HL-60 (cell line): Measurements from ENCODE around the gene BCL10.

Experiments
- DNase-seq, 2 experiments: peaks; one replicate each; pipeline ENCODE4 v3.0.0-alpha.2; 2010 to 2020; ENCODE audit warnings: low read depth in 1 of 2, low spot score in 1 of 2
- H3K27ac ChIP-seq: fragments of 250-450 bp; sonication (Bioruptor Pico); replicated peaks from 2 replicates; pipeline ENCODE4 v1.5.1; 2020; ENCODE audit warnings: mild to moderate bottlenecking, moderate library complexity
- H3K27me3 ChIP-seq: fragments of 250-450 bp; sonication (Bioruptor Pico); 2 replicates; pipeline ENCODE4 v1.5.1; 2021; ENCODE audit warnings: mild to moderate bottlenecking, moderate library complexity; ENCODE audit not compliant: insufficient read depth, poor library complexity, severe bottlenecking
- H3K4me3 ChIP-seq: replicated peaks from 2 replicates; pipeline ENCODE4 v1.5.1; 2011; ENCODE audit warnings: mild to moderate bottlenecking, control low read depth, low read length; ENCODE audit not compliant: insufficient read depth
- GABPA ChIP-seq: IDR thresholded peaks from 2 replicates; pipeline ENCODE4 v1.6.1; 2012; ENCODE audit warnings: low read depth
- POLR2AphosphoS5 ChIP-seq: IDR thresholded peaks from 2 replicates; pipeline ENCODE4 v1.6.1; 2012; ENCODE audit warnings: low read depth
- SPI1 ChIP-seq: IDR thresholded peaks from 2 replicates; pipeline ENCODE4 v1.6.1; 2012; ENCODE audit warnings: low read depth, mild to moderate bottlenecking, borderline replicate concordance
- TF ChIP-seq, protein P1 (sequence below): IDR thresholded peaks from one replicate; pipeline ENCODE4 v1.5.1; 2011; ENCODE audit warnings: low read length, control low read depth, inconsistent platforms; ENCODE audit not compliant: insufficient read depth
- TF ChIP-seq, protein P2 (sequence below): IDR thresholded peaks from 2 replicates; pipeline ENCODE4 v1.6.1; 2012; ENCODE audit warnings: low read depth; ENCODE audit not compliant: insufficient replicate concordance

The BCL10 gene

DNA sequence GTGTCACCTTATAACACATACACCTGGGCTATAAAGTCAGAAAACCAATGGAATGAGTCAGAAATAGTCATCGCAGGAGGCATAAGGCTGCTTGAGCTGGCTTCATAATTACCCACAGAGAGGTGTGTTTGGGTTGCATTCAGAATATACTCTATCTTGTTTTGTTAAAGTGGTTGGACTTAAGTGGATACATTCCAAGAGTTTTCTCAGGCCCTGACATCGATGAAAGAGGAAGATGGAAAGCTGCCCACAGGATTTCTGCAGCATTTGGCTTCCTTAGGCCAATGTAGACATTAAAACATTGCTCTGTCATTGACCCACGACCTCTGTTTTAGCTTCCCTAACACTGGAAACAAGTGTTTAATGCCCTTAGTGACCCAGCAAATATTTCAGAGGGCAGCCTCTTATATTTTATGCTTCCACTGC lies 18.6 kb upstream of the BCL10 start:
- no peak for DNase-seq

DNA sequence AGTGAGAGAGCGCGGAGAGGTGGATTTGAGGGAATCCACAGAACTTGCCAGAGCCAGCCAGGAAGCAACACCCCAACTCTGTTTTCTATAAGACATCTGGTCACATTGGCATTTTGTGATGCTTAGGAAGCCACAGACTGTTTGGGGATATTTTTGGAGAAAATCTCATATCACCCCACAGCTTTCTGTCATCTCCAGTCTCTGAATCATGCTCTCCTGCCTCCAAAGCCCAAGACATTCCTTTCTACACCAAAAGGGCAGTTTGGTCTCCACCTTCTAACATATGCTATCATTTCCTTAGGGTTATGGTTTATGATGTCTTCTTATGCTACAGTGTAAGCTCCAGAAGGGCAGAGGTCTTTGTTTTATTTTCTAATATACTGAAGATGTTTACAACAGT lies 14.4 kb upstream of the BCL10 start:
- Histone ChIP-seq H3K4me3 (no peak overlapping the region), H3K27me3 (peaks cover 2% of the 10 kb centered on the region), H3K27ac (no peak overlapping the region)
- no peak for TF ChIP-seq POLR2AphosphoS5
- no peak for TF ChIP-seq SPI1
- TF ChIP-seq, protein P1, sequence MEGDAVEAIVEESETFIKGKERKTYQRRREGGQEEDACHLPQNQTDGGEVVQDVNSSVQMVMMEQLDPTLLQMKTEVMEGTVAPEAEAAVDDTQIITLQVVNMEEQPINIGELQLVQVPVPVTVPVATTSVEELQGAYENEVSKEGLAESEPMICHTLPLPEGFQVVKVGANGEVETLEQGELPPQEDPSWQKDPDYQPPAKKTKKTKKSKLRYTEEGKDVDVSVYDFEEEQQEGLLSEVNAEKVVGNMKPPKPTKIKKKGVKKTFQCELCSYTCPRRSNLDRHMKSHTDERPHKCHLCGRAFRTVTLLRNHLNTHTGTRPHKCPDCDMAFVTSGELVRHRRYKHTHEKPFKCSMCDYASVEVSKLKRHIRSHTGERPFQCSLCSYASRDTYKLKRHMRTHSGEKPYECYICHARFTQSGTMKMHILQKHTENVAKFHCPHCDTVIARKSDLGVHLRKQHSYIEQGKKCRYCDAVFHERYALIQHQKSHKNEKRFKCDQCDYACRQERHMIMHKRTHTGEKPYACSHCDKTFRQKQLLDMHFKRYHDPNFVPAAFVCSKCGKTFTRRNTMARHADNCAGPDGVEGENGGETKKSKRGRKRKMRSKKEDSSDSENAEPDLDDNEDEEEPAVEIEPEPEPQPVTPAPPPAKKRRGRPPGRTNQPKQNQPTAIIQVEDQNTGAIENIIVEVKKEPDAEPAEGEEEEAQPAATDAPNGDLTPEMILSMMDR: no peak
- TF ChIP-seq, protein P2, sequence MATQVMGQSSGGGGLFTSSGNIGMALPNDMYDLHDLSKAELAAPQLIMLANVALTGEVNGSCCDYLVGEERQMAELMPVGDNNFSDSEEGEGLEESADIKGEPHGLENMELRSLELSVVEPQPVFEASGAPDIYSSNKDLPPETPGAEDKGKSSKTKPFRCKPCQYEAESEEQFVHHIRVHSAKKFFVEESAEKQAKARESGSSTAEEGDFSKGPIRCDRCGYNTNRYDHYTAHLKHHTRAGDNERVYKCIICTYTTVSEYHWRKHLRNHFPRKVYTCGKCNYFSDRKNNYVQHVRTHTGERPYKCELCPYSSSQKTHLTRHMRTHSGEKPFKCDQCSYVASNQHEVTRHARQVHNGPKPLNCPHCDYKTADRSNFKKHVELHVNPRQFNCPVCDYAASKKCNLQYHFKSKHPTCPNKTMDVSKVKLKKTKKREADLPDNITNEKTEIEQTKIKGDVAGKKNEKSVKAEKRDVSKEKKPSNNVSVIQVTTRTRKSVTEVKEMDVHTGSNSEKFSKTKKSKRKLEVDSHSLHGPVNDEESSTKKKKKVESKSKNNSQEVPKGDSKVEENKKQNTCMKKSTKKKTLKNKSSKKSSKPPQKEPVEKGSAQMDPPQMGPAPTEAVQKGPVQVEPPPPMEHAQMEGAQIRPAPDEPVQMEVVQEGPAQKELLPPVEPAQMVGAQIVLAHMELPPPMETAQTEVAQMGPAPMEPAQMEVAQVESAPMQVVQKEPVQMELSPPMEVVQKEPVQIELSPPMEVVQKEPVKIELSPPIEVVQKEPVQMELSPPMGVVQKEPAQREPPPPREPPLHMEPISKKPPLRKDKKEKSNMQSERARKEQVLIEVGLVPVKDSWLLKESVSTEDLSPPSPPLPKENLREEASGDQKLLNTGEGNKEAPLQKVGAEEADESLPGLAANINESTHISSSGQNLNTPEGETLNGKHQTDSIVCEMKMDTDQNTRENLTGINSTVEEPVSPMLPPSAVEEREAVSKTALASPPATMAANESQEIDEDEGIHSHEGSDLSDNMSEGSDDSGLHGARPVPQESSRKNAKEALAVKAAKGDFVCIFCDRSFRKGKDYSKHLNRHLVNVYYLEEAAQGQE: no peak
- TF ChIP-seq GABPA: no peak
- DNase-seq: no peak

More for the DNA sequence above, 18.6 kb upstream of the BCL10 start:
- TF ChIP-seq GABPA (no peak), POLR2AphosphoS5 (no peak), SPI1 (no peak)
- TF ChIP-seq, protein P2: no peak
- TF ChIP-seq, protein P1: no peak
- Histone ChIP-seq H3K27me3 (peaks cover 2% of the 10 kb centered on the region), H3K4me3 (no peak overlapping the region), H3K27ac (no peak overlapping the region)

DNA sequence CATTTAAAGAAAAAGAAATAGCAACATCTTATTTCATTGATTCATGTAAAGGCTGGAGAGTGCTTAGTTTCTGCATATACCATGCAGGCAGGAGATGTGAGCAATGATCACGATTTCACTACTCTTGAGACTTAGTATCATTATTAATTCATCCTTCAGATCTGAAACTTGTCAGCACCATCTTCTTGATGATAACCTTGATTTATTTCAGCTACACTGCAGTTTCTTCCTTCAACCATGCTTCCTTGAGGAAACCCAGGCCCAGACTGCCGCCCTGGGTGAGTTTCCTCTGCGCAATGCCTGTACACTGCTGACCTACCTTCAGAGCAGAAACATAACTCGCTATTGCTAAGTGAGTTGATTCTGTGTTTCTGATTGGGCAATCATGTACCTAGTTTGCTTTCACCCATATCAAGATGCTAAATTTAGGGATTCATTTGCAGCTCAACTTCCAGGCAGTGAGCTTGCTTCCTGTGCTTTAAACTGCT lies 13.5 kb upstream of the BCL10 start:
- peaks cover 2% of the 10 kb centered on the region for H3K27me3 ChIP-seq
- no peak for TF ChIP-seq GABPA
- TF ChIP-seq, protein P2: no peak
- TF ChIP-seq POLR2AphosphoS5: no peak
- TF ChIP-seq, protein P1: no peak
- no peak for TF ChIP-seq SPI1
- DNase-seq: no peak

More for the DNA sequence above, 13.5 kb upstream of the BCL10 start:
- Histone ChIP-seq H3K4me3 (no peak overlapping the region), H3K27ac (no peak overlapping the region)
